Measurements from ENCODE around the gene HHIP. TPM values are rescaled to one million over a fixed set of nuclear protein-coding genes. Genes with fewer than 3 reads are reported as not detected.

The HHIP gene
- total and polyA plus RNA-seq, 2 donors (not counting 1 experiment from before 2014, with no cell fraction given), result 0.39 TPM; not detected in 1

DNA sequence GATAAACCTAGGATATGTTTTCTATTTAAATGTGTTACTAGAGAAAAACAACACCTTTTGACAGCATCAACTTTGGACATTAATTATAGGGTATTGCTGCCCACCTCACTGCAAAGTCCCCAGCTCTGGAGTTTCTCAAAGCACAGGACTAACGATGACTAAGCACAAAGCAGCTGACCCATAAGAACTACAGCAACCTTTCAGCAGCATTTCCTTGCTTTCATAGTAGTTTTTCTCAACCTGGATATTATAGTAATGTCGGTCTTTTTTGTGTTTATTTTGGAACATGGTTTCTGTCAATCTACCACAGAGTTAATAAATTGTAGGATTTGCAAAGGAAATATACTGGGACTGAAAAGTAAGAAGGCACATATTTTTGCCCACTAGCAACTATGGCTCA lies 21.5 kb downstream of the HHIP start:
- Histone ChIP-seq H4K20me1 (ENCODE audit: control insufficient read depth, insufficient read depth, low read length, poor library complexity, severe bottlenecking) (no peaks in the 10 kb centered on the region), H3K4me1 (ENCODE audit: control insufficient read depth in 2 of 2, insufficient read depth in 2 of 2, low read length in 2 of 2) (no peaks in the 10 kb centered on the region), H3K79me2 (ENCODE audit: control insufficient read depth, insufficient read depth, low read length) (no peaks in the 10 kb centered on the region), H3K36me3 (replicated peaks in 1 of 2; ENCODE audit: control extremely low read depth in 1 of 2, control insufficient read depth in 1 of 2, extremely low read depth in 1 of 2, insufficient read depth in 2 of 2, low read length in 1 of 2) (no peaks in the 10 kb centered on the region), H3K27ac (ENCODE audit: low read length in 2 of 2) (no peak overlapping the region), H3K9ac (ENCODE audit: low read length) (no peak overlapping the region), H3K4me2 (replicated peaks; ENCODE audit: low read depth, low read length, poor library complexity, severe bottlenecking) (no peak overlapping the region), H3K4me3 (ENCODE audit: control extremely low read depth in 1 of 5, extremely low read depth in 1 of 5, insufficient read depth in 1 of 5, low read depth in 2 of 5, low read length in 4 of 5) (no peak overlapping the region), H3K9me3 (ENCODE audit: control extremely low read depth in 1 of 3, control insufficient read depth in 2 of 3, insufficient read depth in 1 of 3, low read length in 2 of 3) (no peaks in the 10 kb centered on the region), H2AFZ (ENCODE audit: insufficient read depth, low read depth, low read length, poor library complexity, severe bottlenecking) (no peak overlapping the region), H3K27me3 (replicated peaks in 1 of 4; ENCODE audit: control extremely low read depth in 1 of 4, control insufficient read depth in 3 of 4, insufficient read depth in 4 of 4, low read length in 3 of 4) (no peaks in the 10 kb centered on the region)
- H3K4me3 Mint-ChIP-seq, result no peak overlapping the region
- ChIA-PET CTCF (no interaction called here), POLR2A (no interaction called here)
- H3K9me3 Mint-ChIP-seq (ENCODE audit: insufficient read depth), result no peaks in the 10 kb centered on the region
- intact Hi-C loops (cut with micrococcal nuclease), result no loop called here
- peaks cover 3% of the 10 kb centered on the region for H3K27me3 Mint-ChIP-seq
- no peaks in the 10 kb centered on the region for H3K4me1 Mint-ChIP-seq
- WGBS (ENCODE audit: insufficient coverage), result no CpG with 5 or more reads among the region's 2 CpGs
- no peak for TF ChIP-seq EZH2 (IDR thresholded peaks at IDR 0.05; ENCODE audit: borderline replicate concordance, insufficient read depth, low read depth, low read length, poor library complexity, severe bottlenecking)
- TF ChIP-seq, protein P1, sequence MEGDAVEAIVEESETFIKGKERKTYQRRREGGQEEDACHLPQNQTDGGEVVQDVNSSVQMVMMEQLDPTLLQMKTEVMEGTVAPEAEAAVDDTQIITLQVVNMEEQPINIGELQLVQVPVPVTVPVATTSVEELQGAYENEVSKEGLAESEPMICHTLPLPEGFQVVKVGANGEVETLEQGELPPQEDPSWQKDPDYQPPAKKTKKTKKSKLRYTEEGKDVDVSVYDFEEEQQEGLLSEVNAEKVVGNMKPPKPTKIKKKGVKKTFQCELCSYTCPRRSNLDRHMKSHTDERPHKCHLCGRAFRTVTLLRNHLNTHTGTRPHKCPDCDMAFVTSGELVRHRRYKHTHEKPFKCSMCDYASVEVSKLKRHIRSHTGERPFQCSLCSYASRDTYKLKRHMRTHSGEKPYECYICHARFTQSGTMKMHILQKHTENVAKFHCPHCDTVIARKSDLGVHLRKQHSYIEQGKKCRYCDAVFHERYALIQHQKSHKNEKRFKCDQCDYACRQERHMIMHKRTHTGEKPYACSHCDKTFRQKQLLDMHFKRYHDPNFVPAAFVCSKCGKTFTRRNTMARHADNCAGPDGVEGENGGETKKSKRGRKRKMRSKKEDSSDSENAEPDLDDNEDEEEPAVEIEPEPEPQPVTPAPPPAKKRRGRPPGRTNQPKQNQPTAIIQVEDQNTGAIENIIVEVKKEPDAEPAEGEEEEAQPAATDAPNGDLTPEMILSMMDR (IDR thresholded peaks at IDR 0.05), result no peak
- H3K27ac Mint-ChIP-seq, result no peak overlapping the region
- DNase-seq, result no peak
- no peak for ATAC-seq (ENCODE audit: low read depth)

DNA sequence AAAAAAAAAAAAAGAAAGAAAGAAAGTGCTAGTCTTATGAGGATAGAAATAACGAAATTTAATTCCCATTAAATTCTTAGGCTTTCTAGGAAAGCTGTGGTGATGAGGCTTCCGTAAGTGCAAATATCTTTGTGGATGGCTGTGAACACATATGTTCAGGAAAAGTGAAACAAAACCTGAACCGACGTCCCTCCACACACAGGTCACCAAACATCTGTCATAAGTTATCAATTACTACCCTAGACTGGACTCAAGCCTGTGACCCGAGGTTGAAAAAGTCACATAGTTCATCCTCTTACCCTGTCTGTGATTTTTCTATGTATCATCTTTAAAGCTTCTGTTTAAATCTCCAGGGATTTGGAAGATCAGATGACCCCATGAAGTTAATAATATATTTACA lies 24.8 kb downstream of the HHIP start:
- no CpG with 5 or more reads among the region's 5 CpGs for WGBS (ENCODE audit: insufficient coverage)
- POLR2A ChIA-PET, result no interaction called here
- peaks cover 3% of the 10 kb centered on the region for H3K27me3 Mint-ChIP-seq
- H3K27ac Mint-ChIP-seq, result no peak overlapping the region
- no peaks in the 10 kb centered on the region for H3K4me1 Mint-ChIP-seq
- DNase-seq (no peak), ATAC-seq (ENCODE audit: low read depth) (no peak)
- no peaks in the 10 kb centered on the region for H3K36me3 ChIP-seq (replicated peaks in 1 of 2; ENCODE audit: control extremely low read depth in 1 of 2, control insufficient read depth in 1 of 2, extremely low read depth in 1 of 2, insufficient read depth in 2 of 2, low read length in 1 of 2)
- H3K9me3 Mint-ChIP-seq (ENCODE audit: insufficient read depth), result no peaks in the 10 kb centered on the region
- H3K4me2 ChIP-seq (replicated peaks; ENCODE audit: low read depth, low read length, poor library complexity, severe bottlenecking), result no peak overlapping the region
- H3K79me2 ChIP-seq (ENCODE audit: control insufficient read depth, insufficient read depth, low read length), result no peaks in the 10 kb centered on the region
- intact Hi-C loops (cut with micrococcal nuclease), result no loop called here
- H3K27ac ChIP-seq (ENCODE audit: low read length in 2 of 2), result no peak overlapping the region
- no peak for TF ChIP-seq EZH2 (IDR thresholded peaks at IDR 0.05; ENCODE audit: borderline replicate concordance, insufficient read depth, low read depth, low read length, poor library complexity, severe bottlenecking)
- TF ChIP-seq, protein P1 (IDR thresholded peaks at IDR 0.05), result no peak
- H3K4me1 ChIP-seq (ENCODE audit: control insufficient read depth in 2 of 2, insufficient read depth in 2 of 2, low read length in 2 of 2), result no peaks in the 10 kb centered on the region
- H3K9ac ChIP-seq (ENCODE audit: low read length), result no peak overlapping the region
- no peaks in the 10 kb centered on the region for H3K27me3 ChIP-seq (replicated peaks in 1 of 4; ENCODE audit: control extremely low read depth in 1 of 4, control insufficient read depth in 3 of 4, insufficient read depth in 4 of 4, low read length in 3 of 4)
- no peaks in the 10 kb centered on the region for H3K9me3 ChIP-seq (ENCODE audit: control extremely low read depth in 1 of 3, control insufficient read depth in 2 of 3, insufficient read depth in 1 of 3, low read length in 2 of 3)
- no peak overlapping the region for H3K4me3 Mint-ChIP-seq
- no peak overlapping the region for H2AFZ ChIP-seq (ENCODE audit: insufficient read depth, low read depth, low read length, poor library complexity, severe bottlenecking)
- CTCF ChIA-PET, result no interaction called here
- no peaks in the 10 kb centered on the region for H4K20me1 ChIP-seq (ENCODE audit: control insufficient read depth, insufficient read depth, low read length, poor library complexity, severe bottlenecking)
- no peak overlapping the region for H3K4me3 ChIP-seq (ENCODE audit: control extremely low read depth in 1 of 5, extremely low read depth in 1 of 5, insufficient read depth in 1 of 5, low read depth in 2 of 5, low read length in 4 of 5)

Measured in B cell (primary cell).